Liver (tissue), 3 donors: ENCODE measurements around the gene YTHDC1.

Experiments
- CTCF ChIP-seq: fragments of 150-350 bp; IDR thresholded peaks from 2 replicates; pipeline ENCODE4 v1.5.1; 2017; ENCODE audit warnings: improper control_type of control experiment, low read depth, low read length; ENCODE audit not compliant: missing input control
- JUND ChIP-seq, 2 donors: IDR thresholded peaks; 2 replicates each; pipeline ENCODE4 v1.6.1; 2016; ENCODE audit warnings: antibody characterized with exemption in 2 of 2
- MAX ChIP-seq: IDR thresholded peaks from 2 replicates; pipeline ENCODE4 v1.6.1; 2016; ENCODE audit warnings: antibody characterized with exemption
- SP1 ChIP-seq: IDR thresholded peaks from 2 replicates; pipeline ENCODE4 v1.6.1; 2018; ENCODE audit warnings: antibody characterized with exemption, mild to moderate bottlenecking
- TAF1 ChIP-seq: conservative IDR thresholded peaks from 2 replicates; pipeline ENCODE4 v1.6.1; 2016; ENCODE audit warnings: antibody characterized with exemption, mild to moderate bottlenecking
- donor health status: healthy.
- donor health status: healthy.

GRCh38 chr4:68349649-68350360, at the start of gene YTHDC1:
- TF ChIP-seq MAX (peak; percentile 50), CTCF (no peak), JUND (IDR thresholded peaks at IDR 0.05) (peak; percentile 65 to 69), TAF1 (peak; percentile 75), SP1 (peak; percentile 68)
